ENCODE measurements around the gene RNF213. TPM values are rescaled to one million over a fixed set of nuclear protein-coding genes. Genes with fewer than 3 reads are reported as not detected.
A peak's percentile ranks its signal among the peaks of the same experiment; 100 is the strongest.

RNF213 gene
- total RNA-seq, 1 experiment from 2014 or later, result 179 TPM

- BruUV-seq (replicated peaks), result no TSS peak
- H3K36me3 ChIP-seq (ENCODE audit: low read depth), result no peaks in the 10 kb centered on the region
- no peaks in the 10 kb centered on the region for H3K79me2 ChIP-seq (ENCODE audit: low read depth)
- POLR2A ChIA-PET (ENCODE audit: unreplicated experiment), result no interaction called here
- CTCF ChIA-PET, result no interaction called here
- intact Hi-C loops (cut with micrococcal nuclease; ENCODE audit: unreplicated experiment), result no loop called here
- no peak for DNase-seq
- H3K9me3 ChIP-seq (ENCODE audit: insufficient read depth, low read depth), result no peaks in the 10 kb centered on the region
- no peak overlapping the region for H3K27ac ChIP-seq
- no peak overlapping the region for H3K4me3 ChIP-seq
- no peaks in the 10 kb centered on the region for H3K4me1 ChIP-seq (replicated peaks; ENCODE audit: insufficient read depth)
- no peak for TF ChIP-seq EZH2 (IDR thresholded peaks at IDR 0.05; ENCODE audit: low read depth)
- TF ChIP-seq, protein P1, sequence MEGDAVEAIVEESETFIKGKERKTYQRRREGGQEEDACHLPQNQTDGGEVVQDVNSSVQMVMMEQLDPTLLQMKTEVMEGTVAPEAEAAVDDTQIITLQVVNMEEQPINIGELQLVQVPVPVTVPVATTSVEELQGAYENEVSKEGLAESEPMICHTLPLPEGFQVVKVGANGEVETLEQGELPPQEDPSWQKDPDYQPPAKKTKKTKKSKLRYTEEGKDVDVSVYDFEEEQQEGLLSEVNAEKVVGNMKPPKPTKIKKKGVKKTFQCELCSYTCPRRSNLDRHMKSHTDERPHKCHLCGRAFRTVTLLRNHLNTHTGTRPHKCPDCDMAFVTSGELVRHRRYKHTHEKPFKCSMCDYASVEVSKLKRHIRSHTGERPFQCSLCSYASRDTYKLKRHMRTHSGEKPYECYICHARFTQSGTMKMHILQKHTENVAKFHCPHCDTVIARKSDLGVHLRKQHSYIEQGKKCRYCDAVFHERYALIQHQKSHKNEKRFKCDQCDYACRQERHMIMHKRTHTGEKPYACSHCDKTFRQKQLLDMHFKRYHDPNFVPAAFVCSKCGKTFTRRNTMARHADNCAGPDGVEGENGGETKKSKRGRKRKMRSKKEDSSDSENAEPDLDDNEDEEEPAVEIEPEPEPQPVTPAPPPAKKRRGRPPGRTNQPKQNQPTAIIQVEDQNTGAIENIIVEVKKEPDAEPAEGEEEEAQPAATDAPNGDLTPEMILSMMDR (conservative IDR thresholded peaks at IDR 0.05), result no peak
- peaks cover 3% of the 10 kb centered on the region; the same call in 1 of the 2 replicates for H3K27me3 ChIP-seq (ENCODE audit: insufficient read depth, low read depth)
- H3K9me2 ChIP-seq (ENCODE audit: insufficient read depth), result no peaks in the 10 kb centered on the region
- no peaks in the 10 kb centered on the region for H4K20me1 ChIP-seq (ENCODE audit: insufficient read depth)
- no peaks in the 10 kb centered on the region for H3F3A ChIP-seq (ENCODE audit: insufficient read depth, low read depth)
- H3K4me2 ChIP-seq, result no peak overlapping the region
- no peak overlapping the region for H2AFZ ChIP-seq
These were observed 178.8 kb downstream of the RNF213 start for GRCh38 chr17:80439499-80439898.

- Histone ChIP-seq H3K9me2 (ENCODE audit: insufficient read depth) (no peaks in the 10 kb centered on the region), H3K4me1 (replicated peaks; ENCODE audit: insufficient read depth) (no peaks in the 10 kb centered on the region), H3F3A (ENCODE audit: insufficient read depth, low read depth) (no peaks in the 10 kb centered on the region), H3K79me2 (ENCODE audit: low read depth) (no peaks in the 10 kb centered on the region), H2AFZ (no peak overlapping the region), H4K20me1 (ENCODE audit: insufficient read depth) (no peaks in the 10 kb centered on the region), H3K4me3 (no peak overlapping the region), H3K27ac (no peak overlapping the region), H3K4me2 (no peak overlapping the region), H3K27me3 (ENCODE audit: insufficient read depth, low read depth) (peaks cover 6% of the 10 kb centered on the region; the same call in 1 of the 2 replicates), H3K9me3 (ENCODE audit: insufficient read depth, low read depth) (no peaks in the 10 kb centered on the region), H3K36me3 (ENCODE audit: low read depth) (no peaks in the 10 kb centered on the region)
- DNase-seq, result peak in 1 of 2 experiments; percentile 35
- intact Hi-C loops (cut with micrococcal nuclease; ENCODE audit: unreplicated experiment), result no loop called here
- no peak for TF ChIP-seq EZH2 (IDR thresholded peaks at IDR 0.05; ENCODE audit: low read depth)
- TF ChIP-seq, protein P1 (conservative IDR thresholded peaks at IDR 0.05), result no peak
- BruUV-seq (replicated peaks), result no TSS peak
- ChIA-PET CTCF (no interaction called here), POLR2A (ENCODE audit: unreplicated experiment) (no interaction called here)
These were observed 180.5 kb downstream of the RNF213 start for GRCh38 chr17:80441133-80441578.

- H3F3A ChIP-seq (ENCODE audit: insufficient read depth, low read depth), result no peaks in the 10 kb centered on the region
- H3K27me3 ChIP-seq (ENCODE audit: insufficient read depth, low read depth), result peaks cover 6% of the 10 kb centered on the region; the same call in 1 of the 2 replicates
- no peak overlapping the region for H3K4me3 ChIP-seq
- BruUV-seq (replicated peaks), result no TSS peak
- H3K9me3 ChIP-seq (ENCODE audit: insufficient read depth, low read depth), result no peaks in the 10 kb centered on the region
- intact Hi-C loops (cut with micrococcal nuclease; ENCODE audit: unreplicated experiment), result no loop called here
- no peak overlapping the region for H3K4me2 ChIP-seq
- no peak overlapping the region for H3K27ac ChIP-seq
- H3K79me2 ChIP-seq (ENCODE audit: low read depth), result no peaks in the 10 kb centered on the region
- no peak overlapping the region for H2AFZ ChIP-seq
- H3K9me2 ChIP-seq (ENCODE audit: insufficient read depth), result no peaks in the 10 kb centered on the region
- DNase-seq, result no peak
- ChIA-PET POLR2A (ENCODE audit: unreplicated experiment) (no interaction called here), CTCF (no interaction called here)
- no peaks in the 10 kb centered on the region for H3K36me3 ChIP-seq (ENCODE audit: low read depth)
- TF ChIP-seq EZH2 (IDR thresholded peaks at IDR 0.05; ENCODE audit: low read depth), result no peak
- TF ChIP-seq, protein P1 (conservative IDR thresholded peaks at IDR 0.05), result no peak
- H4K20me1 ChIP-seq (ENCODE audit: insufficient read depth), result no peaks in the 10 kb centered on the region
- H3K4me1 ChIP-seq (replicated peaks; ENCODE audit: insufficient read depth), result no peaks in the 10 kb centered on the region
These were observed 181.1 kb downstream of the RNF213 start for GRCh38 chr17:80441598-80442322.

All from PC-9 (cell line).